Loucy (cell line): ENCODE measurements around the gene ATOX1.
"Not testable (repeated sequence)": the region's sequence is repeated elsewhere in the genome, so short reads cannot be mapped to it uniquely, and the experiment has no call there.

Experiments used
- H2AFZ ChIP-seq: fragments of 200-600 bp; sonication (generic); 2 replicates; pipeline ENCODE4 v1.6.0; 2016; ENCODE audit warnings: antibody characterized with exemption, mild to moderate bottlenecking, low read length, moderate library complexity
- H3F3A ChIP-seq: fragments of 200-600 bp; 2 replicates; pipeline ENCODE4 v1.6.0; 2016; ENCODE audit warnings: antibody characterized with exemption, low read depth, mild to moderate bottlenecking
- H3K27me3 ChIP-seq: fragments of 200-600 bp; sonication (generic); 2 replicates; pipeline ENCODE4 v1.6.1; 2014; ENCODE audit warnings: low read length, mild to moderate bottlenecking; ENCODE audit not compliant: insufficient read depth, poor library complexity, severe bottlenecking
- H3K36me3 ChIP-seq: fragments of 200-600 bp; sonication (generic); 2 replicates; pipeline ENCODE4 v1.6.1; 2016; ENCODE audit warnings: low read length; ENCODE audit not compliant: insufficient read depth
- H3K4me1 ChIP-seq: fragments of 200-600 bp; sonication (generic); 2 replicates; pipeline ENCODE4 v1.5.1; 2014; ENCODE audit warnings: low read length, mild to moderate bottlenecking; ENCODE audit not compliant: insufficient read depth, poor library complexity, severe bottlenecking
- H3K4me2 ChIP-seq: fragments of 200-600 bp; sonication (generic); 2 replicates; pipeline ENCODE4 v1.6.0; 2014; ENCODE audit warnings: antibody characterized with exemption, low read length, low read depth, mild to moderate bottlenecking; ENCODE audit not compliant: poor library complexity, severe bottlenecking
- H3K4me3 ChIP-seq: fragments of 200-600 bp; sonication (generic); 2 replicates; pipeline ENCODE4 v1.5.1; 2014; ENCODE audit warnings: low read length, mild to moderate bottlenecking, mixed read lengths; ENCODE audit not compliant: poor library complexity, severe bottlenecking
- H3K79me2 ChIP-seq: fragments of 200-600 bp; sonication (generic); 2 replicates; pipeline ENCODE4 v1.6.1; 2014; ENCODE audit warnings: low read length; ENCODE audit not compliant: insufficient read depth
- H3K9ac ChIP-seq: fragments of 200-600 bp; sonication (generic); 2 replicates; pipeline ENCODE4 v1.6.0; 2014; ENCODE audit warnings: mild to moderate bottlenecking, low read depth, low read length, moderate library complexity; ENCODE audit not compliant: poor library complexity, severe bottlenecking
- H3K9me2 ChIP-seq: fragments of 200-600 bp; sonication (generic); replicated peaks from 2 replicates; pipeline ENCODE4 v1.6.1; 2016; ENCODE audit warnings: low read depth, low read length, mixed read lengths
- H3K9me3 ChIP-seq: fragments of 200-600 bp; sonication (generic); 2 replicates; pipeline ENCODE4 v1.6.1; 2014; ENCODE audit warnings: mild to moderate bottlenecking, antibody characterized with exemption, low read length, low read depth; ENCODE audit not compliant: insufficient read depth
- H4K20me1 ChIP-seq: fragments of 200-600 bp; sonication (generic); 2 replicates; pipeline ENCODE4 v1.6.0; 2014; ENCODE audit warnings: antibody characterized with exemption, low read length, mild to moderate bottlenecking; ENCODE audit not compliant: insufficient read depth, poor library complexity, severe bottlenecking
- CTCF ChIP-seq: fragments of 200-600 bp; sonication (generic); conservative IDR thresholded peaks from 2 replicates; pipeline ENCODE4 v1.5.1; 2014; ENCODE audit warnings: mild to moderate bottlenecking, antibody characterized with exemption, low read length
- EZH2phosphoT487 ChIP-seq: fragments of 200-600 bp; IDR thresholded peaks from 2 replicates; pipeline ENCODE4 v1.6.1; 2018; ENCODE audit warnings: antibody characterized with exemption, mild to moderate bottlenecking, moderate library complexity, borderline replicate concordance

ATOX1 gene

GRCh38 chr5:151700296-151700695, 58.1 kb downstream of the ATOX1 start:
- no peaks in the 10 kb centered on the region for H3K27me3 ChIP-seq
- H3K9ac ChIP-seq = no peak overlapping the region
- H3K9me3 ChIP-seq = no peaks in the 10 kb centered on the region
- no peak overlapping the region for H3K4me3 ChIP-seq
- H3K4me1 ChIP-seq = no peaks in the 10 kb centered on the region
- no peaks in the 10 kb centered on the region for H3F3A ChIP-seq
- H3K79me2 ChIP-seq = no peaks in the 10 kb centered on the region
- no peaks in the 10 kb centered on the region for H4K20me1 ChIP-seq
- no peak overlapping the region for H2AFZ ChIP-seq
- H3K36me3 ChIP-seq = no peaks in the 10 kb centered on the region
- no peaks in the 10 kb centered on the region for H3K9me2 ChIP-seq
- TF ChIP-seq EZH2phosphoT487 = no peak
- TF ChIP-seq CTCF = no peak
- no peak overlapping the region for H3K4me2 ChIP-seq

- no peaks in the 10 kb centered on the region for H3K4me1 ChIP-seq
- no peak for TF ChIP-seq EZH2phosphoT487
- TF ChIP-seq CTCF = no peak
- H3K9ac ChIP-seq = no peak overlapping the region
- H3K27me3 ChIP-seq = no peaks in the 10 kb centered on the region
- H3F3A ChIP-seq = no peaks in the 10 kb centered on the region
- no peak overlapping the region for H3K4me3 ChIP-seq
- no peaks in the 10 kb centered on the region for H3K9me3 ChIP-seq
- H3K36me3 ChIP-seq = no peaks in the 10 kb centered on the region
- H3K9me2 ChIP-seq = no peaks in the 10 kb centered on the region
- no peaks in the 10 kb centered on the region for H4K20me1 ChIP-seq
- no peak overlapping the region for H3K4me2 ChIP-seq
- no peak overlapping the region for H2AFZ ChIP-seq
- no peaks in the 10 kb centered on the region for H3K79me2 ChIP-seq
Observed at GRCh38 chr5:151699071-151699901, 59.1 kb downstream of the ATOX1 start.

GRCh38 chr5:151698081-151698480, 60.4 kb downstream of the ATOX1 start:
- not testable (repeated sequence) for H4K20me1 ChIP-seq, H3K9ac ChIP-seq, H3K27me3 ChIP-seq, H3F3A ChIP-seq, H3K4me2 ChIP-seq, H3K9me3 ChIP-seq, H3K4me3 ChIP-seq, H3K4me1 ChIP-seq, H2AFZ ChIP-seq, H3K36me3 ChIP-seq, H3K9me2 ChIP-seq, H3K79me2 ChIP-seq

GRCh38 chr5:151697452-151697851, 61.0 kb downstream of the ATOX1 start:
- no peak overlapping the region for H2AFZ ChIP-seq
- no peaks in the 10 kb centered on the region for H3K27me3 ChIP-seq
- H3K9me3 ChIP-seq = no peaks in the 10 kb centered on the region
- H3K4me1 ChIP-seq = no peaks in the 10 kb centered on the region
- H3K79me2 ChIP-seq = no peaks in the 10 kb centered on the region
- no peak for TF ChIP-seq CTCF
- no peak for TF ChIP-seq EZH2phosphoT487
- no peaks in the 10 kb centered on the region for H3F3A ChIP-seq
- no peaks in the 10 kb centered on the region for H3K9me2 ChIP-seq
- H4K20me1 ChIP-seq = no peaks in the 10 kb centered on the region
- H3K4me3 ChIP-seq = no peak overlapping the region
- no peak overlapping the region for H3K4me2 ChIP-seq
- no peaks in the 10 kb centered on the region for H3K36me3 ChIP-seq
- no peak overlapping the region for H3K9ac ChIP-seq
